Measurements from ENCODE around the gene HRH3. TPM values are rescaled to one million over a fixed set of nuclear protein-coding genes. Genes with fewer than 3 reads are reported as not detected.

HRH3 gene
- total and polyA plus RNA-seq, 9 donors: not detected

- Histone ChIP-seq H3K4me1 (ENCODE audit: insufficient read depth) (no peaks in the 10 kb centered on the region), H3K27ac (no peak overlapping the region), H3K27me3 (no peaks in the 10 kb centered on the region), H3K36me3 (no peaks in the 10 kb centered on the region), H3K4me3 (no peak overlapping the region), H3K9me3 (no peaks in the 10 kb centered on the region)
- TF ChIP-seq POLR2A (IDR thresholded peaks at IDR 0.05) (no peak), EP300 (IDR thresholded peaks at IDR 0.05) (no peak)
- TF ChIP-seq, protein P1, sequence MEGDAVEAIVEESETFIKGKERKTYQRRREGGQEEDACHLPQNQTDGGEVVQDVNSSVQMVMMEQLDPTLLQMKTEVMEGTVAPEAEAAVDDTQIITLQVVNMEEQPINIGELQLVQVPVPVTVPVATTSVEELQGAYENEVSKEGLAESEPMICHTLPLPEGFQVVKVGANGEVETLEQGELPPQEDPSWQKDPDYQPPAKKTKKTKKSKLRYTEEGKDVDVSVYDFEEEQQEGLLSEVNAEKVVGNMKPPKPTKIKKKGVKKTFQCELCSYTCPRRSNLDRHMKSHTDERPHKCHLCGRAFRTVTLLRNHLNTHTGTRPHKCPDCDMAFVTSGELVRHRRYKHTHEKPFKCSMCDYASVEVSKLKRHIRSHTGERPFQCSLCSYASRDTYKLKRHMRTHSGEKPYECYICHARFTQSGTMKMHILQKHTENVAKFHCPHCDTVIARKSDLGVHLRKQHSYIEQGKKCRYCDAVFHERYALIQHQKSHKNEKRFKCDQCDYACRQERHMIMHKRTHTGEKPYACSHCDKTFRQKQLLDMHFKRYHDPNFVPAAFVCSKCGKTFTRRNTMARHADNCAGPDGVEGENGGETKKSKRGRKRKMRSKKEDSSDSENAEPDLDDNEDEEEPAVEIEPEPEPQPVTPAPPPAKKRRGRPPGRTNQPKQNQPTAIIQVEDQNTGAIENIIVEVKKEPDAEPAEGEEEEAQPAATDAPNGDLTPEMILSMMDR (IDR thresholded peaks at IDR 0.05): no peak
- no peak for DNase-seq
- WGBS, 3 donors: 34 to 41% (median 41%) methylated on average over 16 to 19 of the region's 19 CpGs
- intact Hi-C loops (cut with DNase I): no loop called here
Measured at GRCh38 chr20:62208061-62208794, 11.8 kb downstream of the HRH3 start.

- no peak for DNase-seq
- 76 to 87% (median 85%) methylated on average over 17 of the region's 17 CpGs for WGBS, 3 donors
- H3K9me3 ChIP-seq: no peaks in the 10 kb centered on the region
- H3K4me1 ChIP-seq (ENCODE audit: insufficient read depth): no peaks in the 10 kb centered on the region
- intact Hi-C loops (cut with DNase I): no loop called here
- TF ChIP-seq, protein P1 (IDR thresholded peaks at IDR 0.05): no peak
- TF ChIP-seq POLR2A (IDR thresholded peaks at IDR 0.05): no peak
- no peak for TF ChIP-seq EP300 (IDR thresholded peaks at IDR 0.05)
- no peak overlapping the region for H3K27ac ChIP-seq
- H3K4me3 ChIP-seq: no peak overlapping the region
- H3K27me3 ChIP-seq: no peaks in the 10 kb centered on the region
- H3K36me3 ChIP-seq: no peaks in the 10 kb centered on the region
Measured at GRCh38 chr20:62206388-62206775, 13.7 kb downstream of the HRH3 start.

GRCh38 chr20:62205618-62206387 lies 14.3 kb downstream of the HRH3 start:
- TF ChIP-seq, protein P1 (IDR thresholded peaks at IDR 0.05): no peak
- no peak for TF ChIP-seq EP300 (IDR thresholded peaks at IDR 0.05)
- TF ChIP-seq POLR2A (IDR thresholded peaks at IDR 0.05): no peak
- Histone ChIP-seq H3K4me3 (no peak overlapping the region), H3K27me3 (no peaks in the 10 kb centered on the region), H3K4me1 (ENCODE audit: insufficient read depth) (no peaks in the 10 kb centered on the region), H3K36me3 (no peaks in the 10 kb centered on the region), H3K27ac (no peak overlapping the region), H3K9me3 (no peaks in the 10 kb centered on the region)
- no peak for DNase-seq
- 90 to 93% (median 91%) methylated on average over 38 of the region's 38 CpGs for WGBS, 3 donors
- intact Hi-C loops (cut with DNase I): no loop called here

- no peaks in the 10 kb centered on the region for H3K27me3 ChIP-seq
- no peaks in the 10 kb centered on the region for H3K4me1 ChIP-seq (ENCODE audit: insufficient read depth)
- H3K9me3 ChIP-seq: no peaks in the 10 kb centered on the region
- 80 to 88% (median 85%) methylated on average over 22 of the region's 22 CpGs for WGBS, 3 donors
- H3K27ac ChIP-seq: no peak overlapping the region
- peak in 1 of 5 donors; percentile 22 for DNase-seq
- TF ChIP-seq POLR2A (IDR thresholded peaks at IDR 0.05) (no peak), EP300 (IDR thresholded peaks at IDR 0.05) (no peak)
- TF ChIP-seq, protein P1 (IDR thresholded peaks at IDR 0.05): no peak
- H3K36me3 ChIP-seq: no peaks in the 10 kb centered on the region
- intact Hi-C loops (cut with DNase I): no loop called here
- no peak overlapping the region for H3K4me3 ChIP-seq
Measured at GRCh38 chr20:62203378-62204030, 16.6 kb downstream of the HRH3 start.

Data from ovary (tissue), 9 donors.